Keratinocyte (primary cell): ENCODE data around the gene KIFC3. TPM values are rescaled to one million over a fixed set of nuclear protein-coding genes. Genes with fewer than 3 reads are reported as not detected.

Experiments used
- DNase-seq: peaks from one replicate; pipeline ENCODE4 v3.0.0-alpha.2; 2011; ENCODE audit warnings: low read depth, missing footprints, low spot score
- FAIRE-seq: peaks from 2 replicates; lab custom pipeline; 2011; peaks lifted over from hg19 to GRCh38; lab: Jason Lieb, UNC
- H2AFZ ChIP-seq: 2 replicates; pipeline ENCODE4 v1.6.0; 2012; ENCODE audit warnings: low read length, control low read depth, inconsistent platforms; ENCODE audit not compliant: control insufficient read depth
- H3K27ac ChIP-seq: 2 replicates; pipeline ENCODE4 v1.5.1; 2011; ENCODE audit warnings: low read length; ENCODE audit not compliant: control insufficient read depth, insufficient read depth
- H3K27me3 ChIP-seq: 3 replicates; pipeline ENCODE4 v1.6.0; 2011; ENCODE audit warnings: low read length; ENCODE audit not compliant: control insufficient read depth, insufficient read depth; ENCODE audit errors: extremely low read depth
- H3K36me3 ChIP-seq, 2 experiments: 2 replicates in 1 of 2; 3 replicates in 1 of 2; pipeline ENCODE4 v1.5.1; 2011; ENCODE audit warnings: low read length in 2 of 2, mild to moderate bottlenecking in 1 of 2; ENCODE audit not compliant: control insufficient read depth in 2 of 2, insufficient read depth in 2 of 2; ENCODE audit errors: extremely low read depth in 1 of 2
- H3K4me1 ChIP-seq: 3 replicates; pipeline ENCODE4 v1.5.1; 2011; ENCODE audit warnings: low read length; ENCODE audit not compliant: control insufficient read depth, insufficient read depth; ENCODE audit errors: extremely low read depth
- H3K4me2 ChIP-seq: 3 replicates; pipeline ENCODE4 v1.6.0; 2011; ENCODE audit warnings: low read depth, low read length; ENCODE audit not compliant: control insufficient read depth, insufficient read depth; ENCODE audit errors: extremely low read depth
- H3K4me3 ChIP-seq, 3 experiments: fragments of 200-600 bp in 1 of 3; sonication (generic) in 1 of 3; 2 replicates in 2 of 3; 3 replicates in 1 of 3; pipeline ENCODE4 v1.5.1; 2011 to 2016; ENCODE audit warnings: low read length in 3 of 3, mild to moderate bottlenecking in 3 of 3, control low read depth in 2 of 3, inconsistent platforms in 1 of 3, low read depth in 1 of 3, mixed read lengths in 1 of 3, mixed run types in 1 of 3, moderate library complexity in 1 of 3; ENCODE audit not compliant: control insufficient read depth in 2 of 3, insufficient read depth in 2 of 3; ENCODE audit errors: extremely low read depth in 1 of 3
- H3K79me2 ChIP-seq: 2 replicates; pipeline ENCODE4 v1.6.0; 2012; ENCODE audit warnings: low read length; ENCODE audit not compliant: control insufficient read depth, insufficient read depth
- H3K9ac ChIP-seq: 3 replicates; pipeline ENCODE4 v1.6.0; 2011; ENCODE audit warnings: low read length; ENCODE audit not compliant: control insufficient read depth, insufficient read depth; ENCODE audit errors: extremely low read depth
- H3K9me1 ChIP-seq: 3 replicates; pipeline ENCODE4 v1.6.0; 2011; ENCODE audit warnings: low read length; ENCODE audit not compliant: control insufficient read depth, insufficient read depth; ENCODE audit errors: extremely low read depth
- H3K9me3 ChIP-seq: 2 replicates; pipeline ENCODE4 v1.5.1; 2012; ENCODE audit warnings: low read depth, low read length; ENCODE audit not compliant: control insufficient read depth
- H4K20me1 ChIP-seq: 3 replicates; pipeline ENCODE4 v1.6.0; 2011; ENCODE audit warnings: low read length; ENCODE audit not compliant: control insufficient read depth, insufficient read depth; ENCODE audit errors: extremely low read depth
- CTCF ChIP-seq, 3 experiments: IDR thresholded peaks in 1 of 3; conservative IDR thresholded peaks in 1 of 3; optimal IDR thresholded peaks in 1 of 3; 2 replicates in 2 of 3; 3 replicates in 1 of 3; pipeline versions ENCODE3 to v1.5.1; 2011; ENCODE audit warnings: low read length in 3 of 3, mild to moderate bottlenecking in 3 of 3, moderate library complexity in 2 of 3, control low read depth in 1 of 3, inconsistent platforms in 1 of 3; ENCODE audit not compliant: insufficient read depth in 2 of 3; ENCODE audit errors: extremely low read depth in 1 of 3
- EZH2 ChIP-seq: IDR thresholded peaks from one replicate; pipeline ENCODE4 v1.6.1; 2012; ENCODE audit warnings: inconsistent platforms, mild to moderate bottlenecking, low read length, moderate library complexity
- dilution Hi-C: fragments of 300-500 bp; cut with MboI; formaldehyde crosslinking; loops from one replicate; pipeline ENCODE4 v1.7.0; 2020; ENCODE audit warnings: low sequenced_read_pairs; ENCODE audit not compliant: extremely low pct_ligation_motif_present
- polyA plus RNA-seq, 5 experiments: library from polyadenylated mRNA; depleted of rRNA in 3 of 5; stranded (reverse) in 3 of 5; stranded (forward) in 1 of 5; unstranded in 1 of 5; fragments of >200 nt; gene quantifications; 1 replicate in 1 of 5; 2 replicates in 3 of 5; 3 replicates in 1 of 5; pipeline versions ENCODE4 v1.2.1 to v1.2.3, GENCODE V29; 2011 to 2012; ENCODE audit warnings: missing spikeins in 2 of 5, low read depth in 1 of 5, low replicate concordance in 1 of 5

Gene KIFC3
- polyA plus RNA-seq, 1 donor (not counting 4 experiments of a cell fraction or from before 2014, with no cell fraction given) = 22.7 TPM

DNA sequence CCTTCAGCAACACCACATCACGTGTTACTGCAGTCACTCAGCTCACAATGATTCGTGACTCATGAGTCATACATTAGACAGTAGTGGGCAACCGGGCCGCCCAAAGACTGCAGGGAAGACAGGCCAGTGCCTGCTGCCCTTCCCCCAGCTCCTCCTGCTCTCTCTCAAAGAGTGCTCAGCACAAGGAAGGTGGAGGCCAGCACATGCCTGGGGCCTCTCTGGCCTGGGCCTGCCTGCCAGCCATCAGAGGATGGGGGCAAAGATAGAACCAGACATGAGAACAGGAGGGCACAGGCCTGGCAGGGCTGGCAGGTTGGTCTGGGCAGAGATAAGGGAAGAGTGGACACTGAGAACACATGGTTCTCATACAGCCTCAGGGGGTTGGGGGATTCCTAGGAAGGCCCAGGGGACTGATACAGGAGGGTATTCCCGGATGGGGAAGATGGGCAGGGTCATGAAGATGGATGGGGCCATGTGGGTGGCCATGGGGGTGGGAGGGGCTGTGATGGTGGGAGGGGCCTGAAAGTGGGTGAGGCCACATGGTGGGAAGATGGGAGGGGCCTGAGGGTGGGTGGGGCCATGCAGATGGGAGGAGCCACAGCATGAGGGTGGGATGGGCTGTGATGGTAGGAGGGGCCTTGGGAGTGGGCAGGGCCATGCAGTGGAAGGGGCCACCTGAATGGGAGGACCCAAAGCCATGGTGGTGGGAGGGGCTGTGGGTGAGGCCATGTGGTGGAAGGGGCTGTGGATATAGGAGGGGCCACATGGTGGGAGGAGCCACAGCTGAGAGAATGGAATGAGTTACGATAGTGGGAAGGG, 37.7 kb downstream of the KIFC3 start:
- peak overlapping the region; percentile 49 for H2AFZ ChIP-seq
- peak; percentile 94 for FAIRE-seq

DNA sequence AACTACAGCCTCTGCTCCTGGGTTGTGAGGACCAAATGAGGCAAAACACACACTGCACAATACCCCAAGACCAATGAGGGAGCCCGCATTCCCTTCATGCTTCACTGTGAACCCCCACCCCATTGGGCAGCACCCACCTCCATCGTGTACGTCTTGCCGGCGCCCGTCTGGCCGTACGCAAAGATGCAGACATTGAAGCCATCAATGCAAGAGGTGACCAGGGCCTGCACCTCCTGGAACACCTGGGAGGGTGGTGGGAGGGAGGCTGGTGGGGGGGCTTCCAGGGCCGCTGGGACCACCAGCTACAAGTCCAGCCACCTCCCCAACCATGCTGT, 38.3 kb downstream of the KIFC3 start:
- TF ChIP-seq EZH2 (no peak), CTCF (optimal IDR thresholded peaks at IDR 0.05 in 1 of 3, IDR thresholded peaks at IDR 0.05 in 1 of 3, conservative IDR thresholded peaks at IDR 0.05 in 1 of 3; ENCODE audit: extremely low read depth in 1 of 3, insufficient read depth in 2 of 3, low read length in 3 of 3) (no peak)
- H3K36me3 ChIP-seq = peaks cover 18 to 51% of the 10 kb centered on the region in 2 experiments
- no peak for FAIRE-seq

More for the DNA sequence above, 37.7 kb downstream of the KIFC3 start:
- H3K4me3 ChIP-seq = no peak overlapping the region
- peaks cover 18% of the 10 kb centered on the region for H3K4me1 ChIP-seq
- no peaks in the 10 kb centered on the region for H3K9me1 ChIP-seq
- peaks cover 19 to 48% of the 10 kb centered on the region in 2 experiments for H3K36me3 ChIP-seq
- no peaks in the 10 kb centered on the region for H4K20me1 ChIP-seq
- H3K9me3 ChIP-seq = no peaks in the 10 kb centered on the region
- peak overlapping the region; percentile 75 for H3K9ac ChIP-seq
- H3K4me2 ChIP-seq = peak overlapping the region; percentile 67
- no peaks in the 10 kb centered on the region for H3K79me2 ChIP-seq
- dilution Hi-C loops = no loop called here
- peak; percentile 93 for DNase-seq
- TF ChIP-seq CTCF (optimal IDR thresholded peaks at IDR 0.05 in 1 of 3, IDR thresholded peaks at IDR 0.05 in 1 of 3, conservative IDR thresholded peaks at IDR 0.05 in 1 of 3; ENCODE audit: extremely low read depth in 1 of 3, insufficient read depth in 2 of 3, low read length in 3 of 3) (no peak), EZH2 (no peak)
- peak overlapping the region; percentile 92 for H3K27ac ChIP-seq
- H3K27me3 ChIP-seq = no peaks in the 10 kb centered on the region

More for the DNA sequence above, 38.3 kb downstream of the KIFC3 start:
- Histone ChIP-seq H3K27ac (peak overlapping the region; percentile 92), H3K4me1 (peaks cover 21% of the 10 kb centered on the region), H3K27me3 (no peaks in the 10 kb centered on the region), H3K9ac (peak overlapping the region; percentile 19), H3K4me3 (no peak overlapping the region), H3K9me1 (no peaks in the 10 kb centered on the region), H3K4me2 (no peak overlapping the region), H3K9me3 (no peaks in the 10 kb centered on the region), H2AFZ (no peak overlapping the region), H4K20me1 (no peaks in the 10 kb centered on the region), H3K79me2 (no peaks in the 10 kb centered on the region)
- dilution Hi-C loops = no loop called here
- no peak for DNase-seq
